IPS-11a (cell line): ENCODE measurements around the gene RASA3.

Experiments
- H3K4me3 ChIP-seq: one replicate; pipeline ENCODE4 v1.5.1; 2013; ENCODE audit warnings: low read depth, low read length, control low read depth

Gene RASA3

DNA sequence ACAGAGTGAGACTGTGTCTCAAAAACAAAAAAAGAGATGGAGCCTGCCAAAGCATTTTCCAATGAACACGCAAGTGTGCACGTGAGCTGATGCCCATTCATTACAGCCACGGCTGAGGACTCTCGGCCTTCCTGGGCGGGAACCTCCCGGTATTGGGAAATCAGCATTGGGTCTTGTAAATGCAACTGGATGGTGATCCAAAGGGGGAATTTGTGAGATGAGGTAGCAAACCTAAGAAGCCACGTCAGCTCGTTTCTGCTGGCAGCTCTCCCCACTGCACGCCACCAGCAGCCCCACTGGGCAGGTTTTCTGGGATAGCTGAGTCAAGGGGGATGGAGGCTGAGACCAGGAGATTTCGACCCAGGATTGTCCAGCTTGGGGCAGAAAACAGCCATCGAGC lies 170.0 kb downstream of the RASA3 start:
- no peak overlapping the region for H3K4me3 ChIP-seq

DNA sequence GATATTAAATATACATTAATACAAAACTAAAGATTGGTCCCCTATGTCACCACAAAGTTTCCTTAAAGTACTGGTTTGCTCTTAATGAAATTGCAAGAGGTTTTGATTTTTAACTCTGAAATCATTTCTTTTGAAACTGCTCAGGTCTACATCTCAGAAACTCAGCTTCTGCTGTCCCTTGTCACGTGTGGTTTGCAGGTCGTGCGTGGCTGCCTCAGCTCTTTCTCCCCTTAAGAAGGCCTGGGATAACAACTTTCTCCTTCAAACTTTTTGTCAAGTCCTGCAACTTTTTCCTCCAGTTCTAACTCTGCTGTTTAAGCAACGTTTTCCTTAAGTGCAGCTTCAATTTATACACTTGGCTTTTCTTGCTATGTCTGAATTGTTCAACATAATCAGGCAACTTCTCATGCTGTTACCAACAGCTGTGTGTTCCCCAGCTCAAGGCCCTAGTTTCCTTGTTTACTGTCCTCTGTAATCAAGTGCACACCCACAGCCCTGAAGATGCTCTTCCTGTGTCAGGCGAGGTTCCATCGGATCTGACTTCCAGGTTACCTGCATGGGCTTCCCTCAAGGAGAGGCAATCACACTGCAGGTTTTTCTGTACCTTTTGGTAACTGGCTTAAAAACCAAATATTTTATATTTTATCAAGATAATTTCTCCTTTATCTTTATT lies 172.0 kb downstream of the RASA3 start:
- H3K4me3 ChIP-seq = no peak overlapping the region

DNA sequence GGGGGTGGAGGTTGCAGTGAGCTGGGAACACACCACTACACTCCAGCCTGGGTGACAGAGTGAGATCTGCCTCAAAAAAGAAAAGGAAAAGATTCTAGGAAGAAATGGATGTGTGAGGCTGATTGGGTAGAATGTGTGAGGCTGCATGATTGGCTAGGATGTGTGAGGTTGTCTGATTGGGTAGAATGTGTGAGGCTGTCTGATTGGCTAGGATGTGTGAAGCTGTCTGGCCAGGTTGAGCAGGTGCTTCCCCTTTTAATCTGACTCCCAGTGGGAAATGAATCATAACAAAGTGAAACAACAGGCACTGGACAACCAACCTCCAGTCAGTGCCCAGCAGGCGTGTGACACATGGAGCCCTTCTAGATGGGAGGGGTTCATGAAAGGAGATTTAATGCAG lies 173.2 kb downstream of the RASA3 start:
- no peak overlapping the region for H3K4me3 ChIP-seq

DNA sequence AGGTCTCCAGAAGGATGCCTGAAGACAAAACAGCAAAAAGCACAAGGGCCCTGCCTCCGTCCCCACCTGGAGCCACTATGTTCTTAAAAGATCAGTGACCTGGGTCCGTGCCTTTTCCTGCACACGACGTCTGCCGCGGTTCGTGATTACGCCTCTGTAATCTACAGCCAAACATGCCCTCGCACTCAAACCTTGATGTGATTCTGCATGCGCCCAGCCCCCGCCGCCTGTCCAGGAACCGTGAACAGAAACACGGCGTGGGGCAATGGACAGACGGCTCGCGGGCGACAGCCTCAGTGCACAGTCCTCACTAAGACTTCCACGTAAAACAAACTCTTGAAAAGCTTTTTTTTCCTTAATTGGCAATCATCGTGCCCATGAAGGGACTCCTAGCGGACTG lies 174.1 kb downstream of the RASA3 start:
- no peak overlapping the region for H3K4me3 ChIP-seq

DNA sequence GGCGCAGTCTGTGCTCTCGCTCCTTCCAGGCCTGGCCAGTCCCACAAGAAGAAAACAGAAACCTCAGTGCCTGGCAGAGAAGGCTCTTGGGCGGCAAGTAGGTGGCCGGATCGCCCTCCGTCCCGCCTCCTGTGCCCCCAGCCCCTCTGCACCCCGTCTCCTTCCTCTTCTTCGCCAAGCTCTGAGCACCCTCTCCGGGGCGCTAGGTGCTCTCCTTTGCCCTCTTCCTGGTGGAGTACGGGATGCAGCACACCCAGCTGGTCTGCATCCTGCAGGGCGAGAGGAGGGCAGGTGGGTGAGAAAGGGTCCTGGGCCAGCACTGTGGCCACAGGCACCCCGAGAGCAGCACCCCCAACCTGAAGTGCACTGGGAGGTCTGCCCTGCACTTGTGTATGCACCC lies 175.9 kb downstream of the RASA3 start:
- no peak overlapping the region for H3K4me3 ChIP-seq

DNA sequence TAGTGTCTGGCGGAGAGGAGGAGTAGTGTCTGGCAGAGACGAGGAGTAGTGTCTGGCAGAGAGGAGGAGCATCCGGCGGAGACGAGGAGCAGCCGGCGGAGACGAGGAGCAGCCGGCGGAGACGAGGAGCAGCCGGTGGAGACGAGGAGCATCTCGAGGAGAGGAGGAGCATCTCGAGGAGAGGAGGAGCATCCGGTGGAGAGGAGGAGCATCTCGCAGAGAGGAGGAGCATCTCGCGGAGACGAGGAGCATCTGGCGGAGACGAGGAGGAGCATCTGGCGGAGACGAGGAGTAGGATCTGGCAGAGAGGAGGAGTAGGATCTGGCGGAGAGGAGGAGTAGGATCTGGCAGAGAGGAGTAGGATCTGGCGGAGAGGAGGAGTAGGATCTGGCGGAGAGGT lies 176.7 kb downstream of the RASA3 start:
- no peak overlapping the region for H3K4me3 ChIP-seq

DNA sequence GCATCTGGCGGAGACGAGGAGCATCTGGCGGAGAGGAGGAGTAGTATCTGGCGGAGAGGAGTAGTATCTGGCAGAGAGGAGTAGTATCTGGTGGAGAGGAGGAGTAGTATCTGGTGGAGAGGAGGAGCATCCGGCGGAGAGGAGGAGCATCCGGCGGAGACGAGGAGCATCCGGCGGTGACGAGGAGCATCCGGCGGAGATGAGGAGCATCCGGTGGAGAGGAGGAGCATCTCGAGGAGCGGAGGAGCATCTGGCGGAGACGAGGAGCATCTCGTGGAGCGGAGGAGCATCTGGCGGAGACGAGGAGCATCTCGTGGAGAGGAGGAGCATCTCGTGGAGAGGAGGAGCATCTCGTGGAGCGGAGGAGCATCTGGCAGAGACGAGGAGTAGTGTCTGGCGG lies 177.2 kb downstream of the RASA3 start:
- H3K4me3 ChIP-seq = no peak overlapping the region

DNA sequence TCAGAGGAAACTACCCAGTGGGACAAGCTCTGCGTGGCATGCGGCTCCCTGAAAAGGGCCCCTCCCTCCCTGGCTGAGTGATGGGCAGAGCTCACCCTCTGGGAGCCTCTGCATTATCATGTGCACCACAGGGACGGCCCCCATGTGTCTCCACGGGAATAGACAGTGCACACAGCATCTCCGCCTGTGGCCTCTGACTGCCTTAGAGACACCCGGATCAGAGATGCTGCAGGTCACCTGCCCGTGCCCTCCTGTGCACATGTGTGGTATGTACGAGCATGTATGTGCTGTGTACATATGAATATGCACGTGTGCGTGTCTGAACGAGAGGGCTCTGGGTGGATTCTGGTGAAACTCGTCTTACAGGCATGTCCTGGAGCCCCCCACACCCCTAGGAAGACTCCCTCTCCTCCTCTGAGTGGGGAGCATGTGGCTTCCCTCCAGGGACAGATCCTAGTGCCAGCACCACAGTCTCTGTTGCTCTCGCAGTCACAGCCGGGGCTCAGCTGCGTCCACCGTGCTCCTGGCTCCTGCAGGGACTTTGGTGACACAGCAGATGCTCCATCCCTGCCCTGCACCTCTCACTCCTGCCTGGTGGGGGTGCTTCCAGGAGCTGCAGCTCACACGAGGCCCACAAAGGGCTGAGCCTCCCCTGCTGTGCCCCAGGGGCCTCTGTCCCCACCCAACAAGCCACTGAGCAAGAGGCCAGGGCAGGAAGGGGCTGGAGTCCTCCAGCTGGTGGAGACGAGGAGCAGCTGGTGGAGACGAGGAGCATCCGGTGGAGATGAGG lies 178.2 kb downstream of the RASA3 start:
- H3K4me3 ChIP-seq = no peak overlapping the region

DNA sequence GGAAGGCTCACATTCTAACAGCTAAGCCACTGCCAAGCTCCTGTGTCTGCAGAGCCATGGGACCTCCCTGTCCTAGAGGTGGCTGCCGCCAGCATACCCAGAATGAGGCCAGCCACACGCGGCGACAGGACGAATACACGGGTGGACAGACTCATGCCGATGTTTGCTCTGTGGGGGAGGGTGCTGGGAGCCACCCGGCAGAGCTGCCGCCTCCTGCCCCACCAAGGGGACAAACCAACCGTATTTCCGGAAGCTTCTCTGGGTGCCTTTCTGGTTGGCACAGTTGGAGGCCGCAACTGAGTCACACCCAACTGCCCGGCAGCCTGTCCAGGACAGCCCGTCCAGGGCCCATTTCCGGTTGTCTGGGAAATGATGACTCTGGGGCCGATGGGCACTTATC lies 178.9 kb downstream of the RASA3 start:
- no peak overlapping the region for H3K4me3 ChIP-seq

DNA sequence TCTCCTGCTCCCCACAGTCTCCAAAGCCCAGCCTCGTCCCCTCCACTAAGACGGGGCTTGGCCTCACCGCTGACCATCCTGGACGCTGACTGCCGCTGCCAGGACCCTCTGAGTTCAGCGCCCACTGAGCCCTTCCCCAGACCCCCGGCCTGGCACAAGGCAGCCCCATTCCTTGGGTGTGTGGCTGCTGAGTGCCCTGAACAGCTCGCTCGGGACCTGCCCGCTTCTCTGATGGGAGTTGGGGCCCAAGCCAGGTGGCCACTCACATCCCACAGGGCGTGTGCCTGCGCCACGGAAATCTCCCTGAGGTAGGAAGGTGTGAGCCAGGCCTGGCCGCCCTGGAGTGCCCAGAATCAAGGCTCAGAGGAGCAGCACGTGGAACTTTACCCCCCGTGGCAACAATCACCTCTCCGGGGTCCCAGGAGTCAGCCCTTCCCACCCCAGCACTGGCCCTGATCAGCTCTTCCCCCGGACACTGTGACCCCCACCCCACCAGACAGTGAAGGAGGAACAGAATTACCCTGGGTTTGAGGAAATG lies 179.4 kb downstream of the RASA3 start:
- H3K4me3 ChIP-seq = no peak overlapping the region

DNA sequence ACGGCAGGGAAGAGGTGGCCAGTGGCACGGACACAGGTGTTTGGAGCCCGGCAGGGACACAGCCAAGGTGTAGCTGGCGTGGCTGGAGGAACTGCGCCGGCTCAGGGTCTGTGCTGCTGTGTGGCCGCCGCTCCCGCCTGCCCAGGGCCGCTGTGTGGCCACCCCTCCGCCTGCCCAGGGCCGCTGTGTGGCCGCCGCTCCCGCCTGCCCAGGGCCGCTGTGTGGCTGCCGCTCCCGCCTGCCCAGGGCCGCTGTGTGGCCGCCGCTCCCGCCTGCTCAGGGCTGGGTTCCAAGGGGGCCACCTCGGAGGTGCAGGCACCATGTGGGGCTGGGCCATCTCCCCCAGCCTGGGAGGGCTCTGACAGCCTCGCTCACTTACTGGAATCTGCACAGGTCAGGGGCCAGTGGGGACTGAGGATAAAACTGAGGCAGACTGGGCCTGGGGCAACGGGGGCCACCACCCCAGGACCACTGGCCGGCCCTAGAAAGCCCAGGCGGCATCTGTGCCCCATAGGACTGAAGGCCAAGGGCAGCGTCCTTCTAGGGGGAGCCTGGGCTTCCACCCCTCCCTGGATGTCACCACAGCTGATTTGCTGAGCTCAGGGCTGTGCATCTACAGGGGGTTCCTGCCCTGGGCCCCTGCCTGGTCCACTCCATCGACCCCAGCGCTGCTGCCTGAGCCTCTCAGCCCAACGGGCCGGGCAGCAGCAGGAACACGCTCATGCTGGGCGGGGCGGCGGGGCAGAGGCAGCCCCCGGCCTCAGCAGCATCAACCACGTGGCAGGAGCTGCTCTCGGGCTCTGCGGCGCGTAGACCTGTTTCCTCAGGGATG lies 180.1 kb downstream of the RASA3 start:
- H3K4me3 ChIP-seq = no peak overlapping the region

DNA sequence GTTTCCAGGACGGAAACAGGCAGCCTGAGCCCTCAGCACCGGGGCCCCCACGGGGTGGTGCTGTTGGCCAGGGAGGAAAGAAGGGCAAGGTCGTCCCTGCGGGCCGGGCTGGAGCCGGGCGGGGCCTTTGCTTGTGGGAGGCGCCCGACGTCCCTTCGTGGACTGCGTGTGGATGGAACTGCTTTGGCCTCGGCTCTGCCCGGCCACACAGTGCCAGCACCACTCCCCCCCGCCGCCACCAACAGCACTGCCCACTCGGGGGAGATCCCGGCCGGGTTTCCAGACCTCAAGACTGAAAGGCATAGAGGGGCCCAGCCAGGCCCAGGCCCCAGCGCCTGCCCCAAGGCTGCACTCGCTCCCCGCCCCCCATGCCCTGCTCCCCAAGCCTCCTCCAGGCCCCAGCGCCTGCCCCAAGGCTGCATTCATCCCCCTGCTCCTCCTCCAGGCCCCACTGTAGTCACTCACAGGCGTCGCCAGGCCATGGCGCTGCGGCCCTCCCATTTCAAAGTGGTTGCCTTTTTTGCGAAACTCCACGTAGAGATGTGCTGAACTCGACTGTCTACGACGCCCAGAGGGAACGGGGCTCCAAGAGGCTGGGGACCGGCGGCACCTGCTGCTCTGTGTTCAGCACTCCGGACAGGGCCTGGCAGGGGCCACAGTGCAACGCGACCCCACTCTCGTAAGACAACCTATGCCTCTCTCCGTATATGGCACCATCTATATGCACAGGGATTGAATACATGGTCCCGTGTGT lies 181.0 kb downstream of the RASA3 start:
- no peak overlapping the region for H3K4me3 ChIP-seq

DNA sequence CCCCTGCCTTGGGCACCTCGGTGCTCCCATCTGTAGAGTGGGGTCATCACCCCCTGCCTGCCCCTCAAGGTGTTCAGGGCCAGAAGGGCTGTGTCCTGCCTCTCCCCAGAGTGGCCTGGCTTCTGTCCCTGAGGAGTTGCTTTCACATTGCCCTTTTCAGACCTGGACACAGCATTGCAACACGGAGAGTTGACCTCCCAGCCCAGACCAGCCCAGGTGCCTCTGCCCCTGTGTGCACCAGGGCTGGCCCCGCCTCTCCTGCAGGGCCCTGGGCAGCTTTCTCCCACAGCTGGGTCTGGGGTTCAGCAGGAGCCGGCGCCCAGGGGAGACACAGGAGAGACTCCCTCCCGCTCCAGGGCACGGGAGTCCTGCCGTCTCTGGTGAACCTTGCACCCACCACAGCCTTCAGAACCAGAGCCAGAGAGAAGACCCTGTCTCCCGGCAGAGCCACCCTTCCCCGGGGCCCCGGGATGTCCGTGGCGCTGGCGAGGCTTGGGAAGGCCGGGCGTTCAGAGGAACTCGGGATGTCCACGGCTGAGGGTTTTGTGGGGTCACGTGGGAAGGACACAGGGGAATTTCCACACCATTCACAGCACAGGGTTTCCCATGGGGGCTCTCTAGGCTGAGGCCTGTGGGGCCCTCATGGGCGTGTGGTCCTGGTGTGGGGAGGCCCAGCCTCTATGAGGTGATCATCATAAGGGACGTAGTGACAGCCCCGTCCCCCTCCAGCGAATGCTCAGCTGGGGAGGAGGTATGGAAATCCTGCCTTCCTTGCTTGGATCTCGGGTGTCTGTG lies 181.8 kb downstream of the RASA3 start:
- H3K4me3 ChIP-seq = no peak overlapping the region

DNA sequence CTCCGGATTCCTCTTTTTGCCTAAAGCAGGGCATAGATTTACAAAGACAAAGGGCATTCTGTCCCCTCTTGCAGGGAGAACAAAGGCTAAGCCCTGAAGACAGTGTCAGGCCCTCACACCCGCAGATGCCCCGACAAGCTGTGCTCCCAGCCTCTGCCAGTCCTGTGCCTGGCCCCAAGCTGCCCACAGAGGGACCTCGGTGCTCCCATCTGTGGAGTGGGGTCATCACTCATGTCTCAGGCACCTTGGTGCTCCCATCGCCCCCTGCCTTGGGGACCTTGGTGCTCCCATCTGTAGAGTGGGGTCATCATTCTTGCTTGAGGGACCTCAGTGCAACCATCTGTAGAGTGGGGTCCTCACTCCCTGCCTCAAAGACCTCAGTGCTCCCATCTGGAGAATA lies 182.9 kb downstream of the RASA3 start:
- no peak overlapping the region for H3K4me3 ChIP-seq

DNA sequence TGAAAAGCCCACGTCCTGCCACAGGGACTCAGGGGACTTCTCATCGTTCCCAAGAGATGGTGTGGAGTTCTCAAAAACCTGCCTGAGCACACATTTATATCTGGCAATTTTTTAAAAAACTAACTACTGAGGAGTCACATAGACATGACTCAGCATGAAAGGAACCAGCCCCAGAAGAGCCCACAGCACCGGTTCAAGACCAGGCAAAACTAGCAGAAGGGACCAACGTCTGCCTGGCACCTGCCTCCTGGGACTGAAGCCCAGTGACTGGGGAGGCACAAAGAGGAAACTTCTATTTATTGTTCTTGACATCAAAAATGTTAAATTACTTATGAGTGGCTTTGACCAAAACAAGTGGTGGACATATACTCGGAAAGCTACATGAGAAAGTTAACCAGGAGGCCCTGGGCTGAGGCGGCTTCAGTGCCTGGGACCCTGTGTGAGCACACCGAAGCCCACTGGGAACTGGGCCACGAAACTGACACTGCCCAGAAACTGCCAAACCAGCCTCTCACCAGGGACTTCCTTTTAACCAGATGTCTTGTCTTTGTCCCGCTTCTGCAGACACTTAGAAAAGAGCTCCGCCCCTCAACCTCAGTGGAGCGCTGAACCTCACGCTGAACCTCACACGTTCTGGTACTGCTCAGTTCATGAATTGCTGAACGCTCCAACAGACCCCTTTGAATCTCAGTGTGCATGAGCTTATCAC lies 184.2 kb downstream of the RASA3 start:
- no peak overlapping the region for H3K4me3 ChIP-seq

DNA sequence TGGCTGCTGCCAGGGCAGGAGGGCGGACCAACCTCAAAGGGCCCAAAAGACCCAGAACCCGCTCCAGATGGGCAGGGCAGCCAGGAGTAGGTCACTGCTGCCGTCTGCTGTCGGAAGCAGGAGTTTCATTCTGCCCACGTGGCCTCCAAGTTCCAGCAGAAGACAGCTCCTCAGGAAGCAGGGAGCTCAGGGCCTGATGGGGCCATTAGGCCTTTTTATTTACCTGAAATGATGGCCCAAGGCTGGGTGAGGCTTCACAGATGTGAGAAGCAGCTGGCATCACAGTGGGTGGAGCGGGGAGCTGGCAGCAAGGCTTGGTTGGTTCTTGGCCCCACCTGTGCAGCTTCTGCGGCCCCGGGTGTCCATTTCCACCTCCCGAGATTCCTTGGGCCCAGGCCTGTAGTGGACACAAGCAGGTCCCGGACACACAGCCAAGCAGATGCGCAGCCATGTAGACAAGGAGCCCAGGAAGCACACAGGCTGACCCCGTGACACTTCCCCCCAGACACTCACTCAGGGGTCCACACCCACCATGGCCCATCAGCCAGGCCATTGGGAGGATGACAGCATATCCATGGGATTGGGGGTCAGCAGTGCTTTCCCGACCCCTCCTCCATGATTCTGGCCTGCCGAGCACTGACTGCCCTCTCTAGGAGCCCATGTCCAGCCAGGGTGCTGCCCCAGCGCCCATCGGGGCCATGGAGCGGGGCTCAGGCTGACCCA lies 185.0 kb downstream of the RASA3 start:
- no peak overlapping the region for H3K4me3 ChIP-seq

DNA sequence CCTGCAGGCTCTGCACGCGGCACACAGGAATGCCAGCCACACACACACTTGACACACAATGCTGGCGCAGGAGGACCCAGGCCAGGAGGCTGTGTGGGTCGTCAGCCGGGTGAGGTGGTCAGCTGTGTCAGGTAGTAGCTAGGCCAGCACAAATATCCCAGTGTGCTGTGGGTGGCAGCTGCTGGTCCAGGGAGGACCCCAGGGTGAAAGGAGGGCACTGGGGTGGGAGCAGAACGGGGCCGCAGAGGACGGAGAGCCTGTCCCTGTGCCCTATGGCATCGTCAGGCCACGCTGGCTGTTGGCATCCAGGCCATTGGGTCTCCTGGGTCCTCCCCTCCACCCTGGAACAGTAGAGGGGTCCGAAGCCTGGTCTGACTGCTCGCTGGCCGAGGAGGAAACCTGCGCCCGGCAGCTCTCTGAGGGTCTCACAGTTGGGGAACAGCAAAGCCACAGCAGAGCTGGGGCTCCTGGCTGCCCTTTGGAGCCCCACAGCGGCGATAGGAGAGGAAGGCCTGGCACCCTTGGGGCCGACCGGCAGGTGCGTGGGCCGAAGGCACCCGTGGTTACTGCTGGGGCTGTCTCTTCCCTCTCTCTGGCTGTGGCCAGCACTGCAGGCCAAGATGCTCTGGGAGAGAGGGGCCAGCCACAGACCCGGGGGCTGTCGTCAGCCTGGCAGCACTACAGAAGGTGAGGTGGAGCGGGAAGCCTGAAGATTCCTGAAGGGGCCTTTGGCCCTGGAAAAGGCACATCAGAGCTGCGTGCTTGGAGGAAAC lies 185.8 kb downstream of the RASA3 start:
- H3K4me3 ChIP-seq = no peak overlapping the region

DNA sequence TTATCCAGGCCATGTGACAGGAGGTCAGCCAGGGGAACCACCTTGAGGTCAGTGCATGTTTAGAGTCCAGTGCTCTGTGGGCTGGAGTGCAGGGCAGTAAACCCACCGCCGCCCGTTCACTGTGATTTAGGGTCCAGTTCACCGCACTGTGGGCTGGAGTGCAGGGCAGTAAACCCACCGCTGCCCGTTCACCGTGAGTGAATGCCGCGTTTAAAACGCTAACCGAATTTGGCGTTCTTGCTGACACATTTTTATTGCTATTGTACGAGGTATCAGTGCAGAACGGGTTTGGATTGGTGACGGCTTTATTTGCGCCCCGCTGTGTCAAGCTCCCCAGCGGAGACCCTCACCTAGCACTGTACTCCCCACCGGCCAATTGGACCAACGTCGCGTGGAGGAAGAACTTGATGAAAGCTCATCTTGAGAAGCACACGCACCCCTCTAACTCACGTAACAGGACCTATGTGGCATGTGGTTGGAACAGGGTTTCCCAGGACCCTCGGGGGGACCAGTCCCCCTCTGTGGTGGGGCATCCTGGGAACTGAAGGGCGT lies 186.5 kb downstream of the RASA3 start:
- H3K4me3 ChIP-seq = no peak overlapping the region
